ENCODE measurements around the gene FAIM2.

Gene FAIM2

GRCh38 chr12:49903700-49904423, at the start of gene FAIM2:
TSS of gene FAIM2 (minus strand) at chr12:49903900. CDS start at chr12:49903792, 108 bp downstream.
- no peak for DNase-seq (ENCODE audit: low spot score)

GRCh38 chr12:49953151-49953550, 49.5 kb upstream of the FAIM2 start:
- no peak for DNase-seq (ENCODE audit: low spot score)

- DNase-seq (ENCODE audit: low spot score) = no peak
These were observed 48.8 kb upstream of the FAIM2 start for GRCh38 chr12:49952391-49953055.

- DNase-seq (ENCODE audit: low spot score) = no peak
These were observed 47.9 kb upstream of the FAIM2 start for GRCh38 chr12:49951411-49952240.

- DNase-seq (ENCODE audit: low spot score) = no peak
These were observed 46.9 kb upstream of the FAIM2 start, which contains the start of gene AQP2 for GRCh38 chr12:49950273-49951251. TSS of gene AQP2 (plus strand) at chr12:49950737. CDS start at chr12:49950831, 94 bp downstream.

GRCh38 chr12:49949866-49950265, 46.2 kb upstream of the FAIM2 start:
- no peak for DNase-seq (ENCODE audit: low spot score)

GRCh38 chr12:49948866-49949845, 45.5 kb upstream of the FAIM2 start:
- DNase-seq (ENCODE audit: low spot score) = no peak

GRCh38 chr12:49947593-49948226, 44.0 kb upstream of the FAIM2 start:
- DNase-seq (ENCODE audit: low spot score) = no peak

- DNase-seq (ENCODE audit: low spot score) = no peak
These were observed 42.8 kb upstream of the FAIM2 start for GRCh38 chr12:49946497-49946896.

- DNase-seq (ENCODE audit: low spot score) = no peak
These were observed 42.4 kb upstream of the FAIM2 start for GRCh38 chr12:49946086-49946485.

- DNase-seq (ENCODE audit: low spot score) = peak; percentile 60
These were observed 41.8 kb upstream of the FAIM2 start for GRCh38 chr12:49945394-49946080.

- no peak for DNase-seq (ENCODE audit: low spot score)
These were observed 41.0 kb upstream of the FAIM2 start for GRCh38 chr12:49944718-49945117.

- DNase-seq (ENCODE audit: low spot score) = no peak
These were observed 40.3 kb upstream of the FAIM2 start for GRCh38 chr12:49944046-49944445.

- no peak for DNase-seq (ENCODE audit: low spot score)
These were observed 39.9 kb upstream of the FAIM2 start for GRCh38 chr12:49943625-49943960.

- DNase-seq (ENCODE audit: low spot score) = no peak
These were observed 39.4 kb upstream of the FAIM2 start for GRCh38 chr12:49942921-49943624.

GRCh38 chr12:49942512-49942893, 38.8 kb upstream of the FAIM2 start:
- no peak for DNase-seq (ENCODE audit: low spot score)

GRCh38 chr12:49941556-49942511, 38.1 kb upstream of the FAIM2 start:
- no peak for DNase-seq (ENCODE audit: low spot score)
